ENCODE data around the gene PICALM.

DNA sequence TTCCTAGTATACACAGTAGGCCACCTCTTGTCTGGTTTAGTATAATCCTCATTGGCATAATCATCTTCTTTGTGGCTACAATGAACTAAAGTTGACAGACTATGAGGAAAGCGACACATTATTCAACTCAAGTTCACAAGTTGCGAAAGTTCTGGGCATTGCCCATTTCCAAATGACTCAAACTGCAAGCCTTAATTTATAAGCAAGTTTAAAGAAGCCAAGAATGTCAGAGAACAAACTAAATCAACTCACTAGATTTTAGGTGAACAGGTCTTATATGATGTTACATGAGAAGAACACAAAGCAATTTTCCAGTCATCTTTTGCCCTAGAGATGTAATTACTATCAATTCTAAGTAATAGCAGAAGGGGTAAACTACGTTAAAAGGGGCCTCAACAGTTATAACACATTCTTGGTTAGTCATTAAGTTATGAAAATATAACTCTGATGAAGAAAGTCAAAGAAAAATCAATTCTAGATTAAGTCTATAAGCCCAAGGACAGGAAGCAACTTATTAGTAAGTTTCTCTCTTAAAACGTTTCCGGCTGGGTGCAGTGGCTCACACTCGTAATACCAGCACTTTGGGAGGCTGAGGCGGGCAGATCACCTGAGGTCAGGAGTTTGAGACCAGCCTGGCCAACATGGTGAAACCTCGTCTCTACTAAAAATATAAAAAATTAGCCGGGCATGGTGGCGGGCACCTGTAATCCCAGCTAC, 21.5 kb downstream of the PICALM start:
- no peak for TF ChIP-seq EZH2 (IDR thresholded peaks at IDR 0.05; ENCODE audit: borderline replicate concordance, low read depth, low read length, severe bottlenecking)
- TF ChIP-seq, protein P1, sequence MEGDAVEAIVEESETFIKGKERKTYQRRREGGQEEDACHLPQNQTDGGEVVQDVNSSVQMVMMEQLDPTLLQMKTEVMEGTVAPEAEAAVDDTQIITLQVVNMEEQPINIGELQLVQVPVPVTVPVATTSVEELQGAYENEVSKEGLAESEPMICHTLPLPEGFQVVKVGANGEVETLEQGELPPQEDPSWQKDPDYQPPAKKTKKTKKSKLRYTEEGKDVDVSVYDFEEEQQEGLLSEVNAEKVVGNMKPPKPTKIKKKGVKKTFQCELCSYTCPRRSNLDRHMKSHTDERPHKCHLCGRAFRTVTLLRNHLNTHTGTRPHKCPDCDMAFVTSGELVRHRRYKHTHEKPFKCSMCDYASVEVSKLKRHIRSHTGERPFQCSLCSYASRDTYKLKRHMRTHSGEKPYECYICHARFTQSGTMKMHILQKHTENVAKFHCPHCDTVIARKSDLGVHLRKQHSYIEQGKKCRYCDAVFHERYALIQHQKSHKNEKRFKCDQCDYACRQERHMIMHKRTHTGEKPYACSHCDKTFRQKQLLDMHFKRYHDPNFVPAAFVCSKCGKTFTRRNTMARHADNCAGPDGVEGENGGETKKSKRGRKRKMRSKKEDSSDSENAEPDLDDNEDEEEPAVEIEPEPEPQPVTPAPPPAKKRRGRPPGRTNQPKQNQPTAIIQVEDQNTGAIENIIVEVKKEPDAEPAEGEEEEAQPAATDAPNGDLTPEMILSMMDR (IDR thresholded peaks at IDR 0.05; ENCODE audit: borderline replicate concordance, extremely low read depth, low read length, poor library complexity, severe bottlenecking): no peak
